K562 (cell line): ENCODE measurements around the gene KAT2B. TPM values are rescaled to one million over a fixed set of nuclear protein-coding genes. Genes with fewer than 3 reads are reported as not detected.

ENCODE experiments used
- ATAC-seq: fragments of 200-7000 bp; cut with Tn5 transposase; 3 replicates; pipeline ENCODE4 v1.9.1; 2020; ENCODE audit warnings: moderate library complexity
- BruUV-seq: library from RNA; stranded (reverse); fragments of 400-500 nt; replicated peaks from 2 replicates; lab custom pipeline; 2021; lab: Mats Ljungman, UMichigan
- CTCF ChIA-PET: fragments of 300-600 bp; formaldehyde crosslinking; extraction: SDS; loops from one replicate; lab custom pipeline; 2021; ENCODE audit warnings: low intra/inter-chr PET ratio; lab: Yijun Ruan, JAX
- POLR2A ChIA-PET: fragments of 300-600, 350-650 bp; sonication (Branson Sonifier 250); formaldehyde crosslinking; extraction: SDS; loops from one replicate; lab custom pipeline; 2021; ENCODE audit warnings: antibody characterized with exemption, inconsistent platforms; lab: Yijun Ruan, JAX
- DNase-seq, 4 experiments: peaks; one replicate each; pipeline versions ENCODE4 v3.0.0 to v3.0.0-alpha.2; 2011 to 2018; ENCODE audit warnings: low spot score in 3 of 4, mixed read lengths in 3 of 4; ENCODE audit errors: extremely low read depth in 1 of 4
- FAIRE-seq: peaks from 2 replicates; lab custom pipeline; 2011; peaks lifted over from hg19 to GRCh38; lab: Jason Lieb, UNC
- H2AFZ ChIP-seq: 2 replicates; pipeline ENCODE4 v1.6.0; 2011; ENCODE audit warnings: low read depth, low read length, control low read depth, inconsistent platforms
- H3K27ac ChIP-seq: fragments of 200-600 bp; 3 replicates; pipeline ENCODE4 v1.8.0; 2011; ENCODE audit warnings: low read depth, mild to moderate bottlenecking, control low read depth, inconsistent platforms, low read length, moderate library complexity, mixed read lengths; ENCODE audit errors: extremely low read depth
- H3K27me3 ChIP-seq, 2 experiments: fragments of 300-600 bp in 1 of 2; 2 replicates in 1 of 2; 3 replicates in 1 of 2; pipeline versions ENCODE4 v1.6.0 to v1.8.0; 2011; ENCODE audit warnings: inconsistent platforms in 2 of 2, low read length in 2 of 2, mild to moderate bottlenecking in 1 of 2, mixed read lengths in 1 of 2, moderate library complexity in 1 of 2; ENCODE audit not compliant: control insufficient read depth in 2 of 2, insufficient read depth in 2 of 2
- H3K36me3 ChIP-seq: fragments of 300-600 bp; 3 replicates; pipeline ENCODE4 v1.8.0; 2011; ENCODE audit warnings: mild to moderate bottlenecking, low read length, inconsistent platforms; ENCODE audit not compliant: control insufficient read depth, insufficient read depth
- H3K4me1 ChIP-seq, 2 experiments: fragments of 200-600 bp in 1 of 2; replicated peaks in 1 of 2; 2 replicates in 1 of 2; 3 replicates in 1 of 2; pipeline versions ENCODE4 v1.5.1 to v1.8.0; 2011; ENCODE audit warnings: inconsistent platforms in 2 of 2, low read length in 2 of 2, mild to moderate bottlenecking in 1 of 2, mixed read lengths in 1 of 2, moderate library complexity in 1 of 2; ENCODE audit not compliant: control insufficient read depth in 2 of 2, insufficient read depth in 2 of 2
- H3K4me2 ChIP-seq: 2 replicates; pipeline ENCODE4 v1.6.1; 2011; ENCODE audit warnings: low read length, control low read depth, inconsistent platforms, mixed read lengths; ENCODE audit not compliant: insufficient read depth
- H3K4me3 ChIP-seq: fragments of 200-600 bp; sonication (generic), shearing (Covaris generic); 2 replicates; pipeline ENCODE4 v1.5.1; 2016; ENCODE audit warnings: control low read depth, inconsistent platforms
- H3K79me2 ChIP-seq: fragments of 200-600 bp; 3 replicates; pipeline ENCODE4 v1.8.0; 2011; ENCODE audit warnings: low read length, inconsistent platforms; ENCODE audit not compliant: control insufficient read depth, insufficient read depth
- H3K9ac ChIP-seq, 2 experiments: 2 replicates each; pipeline versions ENCODE4 v1.6.0 to v1.6.1; 2011; ENCODE audit warnings: low read depth in 2 of 2, low read length in 2 of 2, control low read depth in 1 of 2, inconsistent platforms in 1 of 2, mild to moderate bottlenecking in 1 of 2, mixed read lengths in 1 of 2; ENCODE audit not compliant: insufficient read depth in 1 of 2
- H3K9me1 ChIP-seq: one replicate; pipeline ENCODE4 v1.6.0; 2011; ENCODE audit warnings: inconsistent platforms, mild to moderate bottlenecking, low read length, moderate library complexity; ENCODE audit not compliant: control insufficient read depth, insufficient read depth
- H3K9me3 ChIP-seq: replicated peaks from 2 replicates; pipeline ENCODE4 v1.5.1; 2011; ENCODE audit warnings: low read depth, low read length, inconsistent platforms; ENCODE audit not compliant: control insufficient read depth, insufficient read depth
- H4K20me1 ChIP-seq: replicated peaks from 2 replicates; pipeline ENCODE4 v1.6.1; 2011; ENCODE audit warnings: low read length, inconsistent platforms, mixed read lengths; ENCODE audit not compliant: control insufficient read depth, insufficient read depth
- CXXC5 ChIP-seq: fragments of 250-450 bp; sonication (Bioruptor Pico); IDR thresholded peaks from 2 replicates; pipeline ENCODE4 v1.8.0; 2022; ENCODE audit warnings: inconsistent platforms, mild to moderate bottlenecking, moderate library complexity
- DMBX1 ChIP-seq: fragments of 250-450 bp; sonication (Bioruptor Pico); IDR thresholded peaks from 2 replicates; pipeline ENCODE4 v1.8.0; 2022; ENCODE audit warnings: inconsistent platforms, mild to moderate bottlenecking, moderate library complexity, borderline replicate concordance
- ERF ChIP-seq: fragments of 450-650 bp; formaldehyde crosslinking; IDR thresholded peaks from 2 replicates; pipeline ENCODE4 v1.4.0; 2020; ENCODE audit warnings: mild to moderate bottlenecking, mixed read lengths
- FOS ChIP-seq: IDR thresholded peaks from 3 replicates; pipeline ENCODE4 v1.6.1; 2011; ENCODE audit not compliant: insufficient read length; ENCODE audit errors: extremely low read depth
- KDM1A ChIP-seq, 2 experiments: fragments of 450-650 bp; IDR thresholded peaks; 2 replicates each; pipeline ENCODE4 v1.6.1; 2016; ENCODE audit warnings: mild to moderate bottlenecking in 2 of 2
- NEUROD1 ChIP-seq: fragments of 150-350 bp; IDR thresholded peaks from 2 replicates; pipeline ENCODE4 v1.6.1; 2014; ENCODE audit warnings: borderline replicate concordance, low read length, low read depth; ENCODE audit not compliant: partially characterized antibody
- NONO ChIP-seq, 2 experiments: fragments of 200-400 bp in 1 of 2; fragments of 450-650 bp in 1 of 2; formaldehyde crosslinking in 1 of 2; IDR thresholded peaks; 2 replicates each; pipeline ENCODE4 v1.6.1; 2017; ENCODE audit warnings: low read depth in 2 of 2, mild to moderate bottlenecking in 2 of 2, moderate library complexity in 2 of 2, low read length in 1 of 2
- POLR2G ChIP-seq: fragments of 200-400 bp; formaldehyde crosslinking; IDR thresholded peaks from 2 replicates; pipeline ENCODE4 v1.6.1; 2017; ENCODE audit warnings: low read depth, mild to moderate bottlenecking, antibody characterized with exemption, low read length, moderate library complexity
- RAD21 ChIP-seq, 2 experiments: fragments of 250-450 bp in 1 of 2; fragments of 450-650 bp in 1 of 2; sonication (Bioruptor Pico) in 1 of 2; formaldehyde crosslinking in 1 of 2; IDR thresholded peaks in 1 of 2; conservative IDR thresholded peaks in 1 of 2; 2 replicates each; pipeline versions ENCODE4 v1.4.0 to v1.8.0; 2020 to 2022; ENCODE audit warnings: mild to moderate bottlenecking in 2 of 2, moderate library complexity in 1 of 2
- RNF2 ChIP-seq: sonication (generic); IDR thresholded peaks from 2 replicates; pipeline ENCODE4 v1.6.1; 2016
- SMAD2 ChIP-seq: fragments of 150-350 bp; IDR thresholded peaks from 2 replicates; pipeline ENCODE4 v1.6.1; 2014; ENCODE audit warnings: low read depth, mild to moderate bottlenecking, low read length
- SMC3 ChIP-seq: conservative IDR thresholded peaks from 2 replicates; pipeline ENCODE4 v1.6.1; 2011; ENCODE audit warnings: low read depth, low read length, improper control_type of control experiment; ENCODE audit not compliant: insufficient read depth
- TOE1 ChIP-seq, 2 experiments: fragments of 450-650 bp in 1 of 2; sonication (generic) in 1 of 2; formaldehyde crosslinking in 1 of 2; IDR thresholded peaks; 2 replicates each; pipeline versions ENCODE4 v1.7.1 to v1.8.0; 2016 to 2022; ENCODE audit warnings: borderline replicate concordance in 2 of 2, mild to moderate bottlenecking in 2 of 2, antibody characterized with exemption in 1 of 2, inconsistent platforms in 1 of 2, low read depth in 1 of 2, missing genetic modification reagents in 1 of 2, moderate library complexity in 1 of 2
- ZBTB1 ChIP-seq: sonication (generic); formaldehyde crosslinking; IDR thresholded peaks from 2 replicates; pipeline ENCODE4 v1.8.1; 2023; ENCODE audit warnings: missing genetic modification reagents, low read depth, mild to moderate bottlenecking, borderline replicate concordance
- ZFX ChIP-seq: sonication (generic); formaldehyde crosslinking; IDR thresholded peaks from 2 replicates; pipeline ENCODE4 v1.8.0; 2022; ENCODE audit warnings: mild to moderate bottlenecking, missing genetic modification reagents, moderate library complexity
- ZNF444 ChIP-seq: fragments of 250-450 bp; sonication (Bioruptor Pico); IDR thresholded peaks from 2 replicates; pipeline ENCODE4 v1.4.0; 2020; ENCODE audit warnings: mild to moderate bottlenecking, moderate library complexity
- ZNF699 ChIP-seq: fragments of 250-450 bp; sonication (Bioruptor Pico); IDR thresholded peaks from 2 replicates; pipeline ENCODE4 v1.8.0; 2021; ENCODE audit warnings: mild to moderate bottlenecking, moderate library complexity; ENCODE audit not compliant: insufficient replicate concordance
- WGBS: fragments of 100-300 bp; shearing (Covaris generic); methylation state at CpG from one replicate; pipeline ENCODE4 v1.1.6; 2016; ENCODE audit warnings: low coverage, mixed read lengths; ENCODE audit not compliant: insufficient coverage; ENCODE audit errors: missing lambda C conversion rate; 5-methylcytosine and 5-hydroxymethylcytosine counted together
- in situ Hi-C: fragments of 300-500 bp; cut with MboI; formaldehyde crosslinking; loops from 4 replicates; pipeline ENCODE4 v1.15.0; 2018; ENCODE audit warnings: inconsistent platforms, mixed read lengths
- intact Hi-C: fragments of 100-400 bp; cut with micrococcal nuclease; formaldehyde crosslinking; loops from 2 replicates; pipeline ENCODE4 v1.14.2; 2022
- polyA plus RNA-seq, 8 experiments: library from polyadenylated mRNA; depleted of rRNA in 4 of 8; stranded (reverse) in 5 of 8; unstranded in 3 of 8; fragments of >200 nt; fragmentation: Nextera tagmentation in 2 of 8; fragmentation: Illumina TruSeq in 1 of 8; extraction: Ambion mirVana in 2 of 8; extraction: Trizol in 1 of 8; gene quantifications; 2 replicates each; pipeline versions ENCODE4 v1.2.1 to v1.2.3, GENCODE V29; 2011 to 2014; ENCODE audit warnings: inconsistent platforms in 1 of 8, missing spikeins in 1 of 8
- total RNA-seq, 7 experiments: library from RNA; depleted of rRNA in 6 of 7; stranded (reverse); fragments of >200 nt in 6 of 7; fragmentation: Illumina TruSeq in 2 of 7; extraction: Trizol in 2 of 7; gene quantifications; 2 replicates each; pipeline versions ENCODE4 v1.2.1 to v1.2.3, GENCODE V29; 2011 to 2021; ENCODE audit warnings: low replicate concordance in 1 of 7
- TF ChIP-seq, protein P1 (sequence below), 2 experiments: IDR thresholded peaks; 2 replicates each; pipeline ENCODE4 v1.6.1; 2012; ENCODE audit warnings: improper control_type of control experiment in 2 of 2, low read depth in 2 of 2, low read length in 2 of 2, borderline replicate concordance in 1 of 2

Gene KAT2B
- total and polyA plus RNA-seq, 9 of the 15 experiments (the other 6 are each of a cell fraction or from before 2014, with no cell fraction given): 3.3 to 14.9 (median 12.2) TPM

DNA sequence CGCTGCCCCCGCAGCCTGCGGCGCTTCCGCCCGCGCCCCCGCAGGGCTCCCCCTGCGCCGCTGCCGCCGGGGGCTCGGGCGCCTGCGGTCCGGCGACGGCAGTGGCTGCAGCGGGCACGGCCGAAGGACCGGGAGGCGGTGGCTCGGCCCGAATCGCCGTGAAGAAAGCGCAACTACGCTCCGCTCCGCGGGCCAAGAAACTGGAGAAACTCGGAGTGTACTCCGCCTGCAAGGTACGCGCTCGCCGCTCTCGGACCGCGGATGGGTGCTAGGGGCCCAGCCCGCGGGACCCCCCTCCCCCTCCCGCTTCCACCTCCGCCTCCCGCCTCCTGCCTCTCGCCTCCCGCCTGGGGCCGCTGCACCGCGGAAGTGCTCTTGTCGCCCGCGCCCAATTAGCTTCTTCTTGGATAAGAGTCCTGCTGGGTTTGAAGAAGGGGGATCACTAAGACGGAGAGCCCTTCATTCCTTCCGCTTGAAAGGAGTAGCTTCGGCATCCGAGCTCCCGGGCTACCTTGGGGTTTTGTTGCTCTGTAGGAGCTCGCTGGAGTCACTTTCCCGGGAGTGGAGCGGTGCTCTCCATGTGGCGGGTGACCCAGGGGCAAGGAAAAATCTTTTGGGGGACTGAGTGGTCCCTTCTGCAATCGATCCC, 426 bp downstream of the KAT2B start:
- intact Hi-C loops (loop anchor here (1.0 to 10.0 kb wide), 6 partner anchors 17 to 692 kb away; partner anchors contain the start of gene SGO1), in situ Hi-C loops (loop anchor here (5.0 kb wide), 1 partner anchor 93 kb away; the partner anchor contains the start of gene RAB5A)
- ChIA-PET POLR2A (interaction anchor here (0.6 to 3.0 kb wide), 14 partner anchors 11 to 152 kb away, joined by 3 to 32 read pairs (median 3); partner anchors contain the start of gene SGO1), CTCF (interaction anchor here (0.7 to 1.2 kb wide), 2 partner anchors 155 to 156 kb away, joined by 3 to 4 read pairs; no protein-coding TSS in a partner anchor)
- Histone ChIP-seq H3K9me3 (no peaks in the 10 kb centered on the region), H3K27me3 (no peaks in the 10 kb centered on the region), H2AFZ (peak overlapping the region; percentile 91), H3K79me2 (peaks cover 38% of the 10 kb centered on the region), H3K27ac (peak overlapping the region; percentile 66), H3K4me1 (peaks cover 26 to 29% of the 10 kb centered on the region in 2 experiments; a peak in 4 of 5 replicates), H3K4me2 (peak overlapping the region; percentile 96), H3K4me3 (peak overlapping the region; percentile 72), H3K36me3 (0 out of 3 replicates have a peak, but pooled peaks cover 4% of the 10 kb centered on the region), H3K9ac (peak overlapping the region; percentile 70 to 96), H4K20me1 (peaks cover 16% of the 10 kb centered on the region), H3K9me1 (no peaks in the 10 kb centered on the region)
- FAIRE-seq: no peak
- BruUV-seq: no TSS peak
- peak; percentile 87 to 95 (median 90) for DNase-seq
- under 1% methylated on average over 41 of the region's 64 CpGs for WGBS
- peak; percentile 77 for ATAC-seq
- TF ChIP-seq, protein P1, sequence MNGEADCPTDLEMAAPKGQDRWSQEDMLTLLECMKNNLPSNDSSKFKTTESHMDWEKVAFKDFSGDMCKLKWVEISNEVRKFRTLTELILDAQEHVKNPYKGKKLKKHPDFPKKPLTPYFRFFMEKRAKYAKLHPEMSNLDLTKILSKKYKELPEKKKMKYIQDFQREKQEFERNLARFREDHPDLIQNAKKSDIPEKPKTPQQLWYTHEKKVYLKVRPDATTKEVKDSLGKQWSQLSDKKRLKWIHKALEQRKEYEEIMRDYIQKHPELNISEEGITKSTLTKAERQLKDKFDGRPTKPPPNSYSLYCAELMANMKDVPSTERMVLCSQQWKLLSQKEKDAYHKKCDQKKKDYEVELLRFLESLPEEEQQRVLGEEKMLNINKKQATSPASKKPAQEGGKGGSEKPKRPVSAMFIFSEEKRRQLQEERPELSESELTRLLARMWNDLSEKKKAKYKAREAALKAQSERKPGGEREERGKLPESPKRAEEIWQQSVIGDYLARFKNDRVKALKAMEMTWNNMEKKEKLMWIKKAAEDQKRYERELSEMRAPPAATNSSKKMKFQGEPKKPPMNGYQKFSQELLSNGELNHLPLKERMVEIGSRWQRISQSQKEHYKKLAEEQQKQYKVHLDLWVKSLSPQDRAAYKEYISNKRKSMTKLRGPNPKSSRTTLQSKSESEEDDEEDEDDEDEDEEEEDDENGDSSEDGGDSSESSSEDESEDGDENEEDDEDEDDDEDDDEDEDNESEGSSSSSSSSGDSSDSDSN (IDR thresholded peaks at IDR 0.05; ENCODE audit: borderline replicate concordance in 1 of 2, low read depth in 2 of 2, low read length in 2 of 2): peak; percentile 96 to 98
- TF ChIP-seq ZFX (CRISPR knock-in tag): peak; percentile 68
- TF ChIP-seq ZNF699 (CRISPR knock-in tag): no peak
- TF ChIP-seq NONO (IDR thresholded peaks at IDR 0.05; ENCODE audit: low read depth in 2 of 2, low read length in 1 of 2): 0 out of 4 replicates have a peak, but pooled peaks of 1 of the 2 experiments have one; percentile 30
- 0 out of 2 replicates have a peak, but pooled peaks have one; percentile 7 for TF ChIP-seq SMC3
- no peak; a peak in 1 of 4 replicates for TF ChIP-seq RAD21 (CRISPR knock-in tag; conservative IDR thresholded peaks at IDR 0.05 in 1 of 2, IDR thresholded peaks at IDR 0.05 in 1 of 2)
- no peak for TF ChIP-seq SMAD2
- 0 out of 2 replicates have a peak, but pooled peaks have one; percentile 67 for TF ChIP-seq ERF (CRISPR knock-in tag)
- peak; percentile 30; the same call in 1 of the 2 replicates for TF ChIP-seq RNF2
- no peak for TF ChIP-seq NEUROD1
- TF ChIP-seq CXXC5 (CRISPR knock-in tag): peak; percentile 81
- TF ChIP-seq TOE1 (IDR thresholded peaks at IDR 0.05; ENCODE audit: borderline replicate concordance): 0 out of 2 replicates have a peak, but pooled peaks have one; percentile 48
- no peak for TF ChIP-seq TOE1 (CRISPR knock-in tag; IDR thresholded peaks at IDR 0.05; ENCODE audit: borderline replicate concordance, low read depth)
- TF ChIP-seq ZNF444 (CRISPR knock-in tag): peak; percentile 84
- 0 out of 2 replicates have a peak, but pooled peaks have one; percentile 61 for TF ChIP-seq ZBTB1 (CRISPR knock-in tag)
- no peak for TF ChIP-seq FOS
- 0 out of 2 replicates have a peak, but pooled peaks have one; percentile 16 for TF ChIP-seq DMBX1
- peak; percentile 10 for TF ChIP-seq POLR2G
- peak in 1 of 2 experiments; percentile 83; a peak in 2 of 4 replicates for TF ChIP-seq KDM1A (IDR thresholded peaks at IDR 0.05)
